HepG2 (cell line): ENCODE results near the gene HACD2.

Source experiments
- KAT2B ChIP-seq: fragments of 150-350 bp; IDR thresholded peaks from 2 replicates; pipeline ENCODE4 v1.6.1; 2014; ENCODE audit warnings: low read depth, low read length, borderline replicate concordance
- MAFK ChIP-seq, 2 experiments: IDR thresholded peaks in 1 of 2; conservative IDR thresholded peaks in 1 of 2; 2 replicates each; pipeline ENCODE4 v1.6.1; 2011; ENCODE audit warnings: improper control_type of control experiment in 2 of 2, low read length in 2 of 2
- POLR2A ChIP-seq, 2 experiments: IDR thresholded peaks; 2 replicates each; pipeline ENCODE4 v1.6.1; 2011; ENCODE audit warnings: low read depth in 2 of 2, low read length in 2 of 2, mild to moderate bottlenecking in 1 of 2, moderate library complexity in 1 of 2; ENCODE audit not compliant: insufficient read depth in 1 of 2
- POLR2AphosphoS5 ChIP-seq: IDR thresholded peaks from 2 replicates; pipeline ENCODE4 v1.6.1; 2012; ENCODE audit warnings: low read depth, low read length
- SMARCC2 ChIP-seq: fragments of 450-650 bp; IDR thresholded peaks from 2 replicates; pipeline ENCODE4 v1.6.1; 2017; ENCODE audit warnings: antibody characterized with exemption, mild to moderate bottlenecking
- TAF1 ChIP-seq: sonication (generic); formaldehyde crosslinking; IDR thresholded peaks from 2 replicates; pipeline ENCODE4 v1.4.0; 2020; ENCODE audit warnings: missing genetic modification reagents
- ZNF180 ChIP-seq: sonication (generic); formaldehyde crosslinking; IDR thresholded peaks from 2 replicates; pipeline ENCODE4 v1.4.0; 2020; ENCODE audit warnings: low read depth, missing genetic modification reagents, borderline replicate concordance
- TF ChIP-seq, protein P1 (sequence below): sonication (generic); formaldehyde crosslinking; IDR thresholded peaks from 2 replicates; pipeline ENCODE4 v1.8.0; 2022; ENCODE audit warnings: mild to moderate bottlenecking, missing genetic modification reagents
- TF ChIP-seq, protein P2 (sequence below): sonication (generic); formaldehyde crosslinking; IDR thresholded peaks from 2 replicates; pipeline ENCODE4 v1.8.1; 2023; ENCODE audit warnings: missing genetic modification reagents, inconsistent platforms, borderline replicate concordance
- TF ChIP-seq, protein P3 (sequence below): sonication (generic); formaldehyde crosslinking; IDR thresholded peaks from 2 replicates; pipeline ENCODE4 v1.4.0; 2020; ENCODE audit warnings: missing genetic modification reagents, borderline replicate concordance
- TF ChIP-seq, protein P4 (sequence below): sonication (generic); formaldehyde crosslinking; conservative IDR thresholded peaks from 2 replicates; pipeline ENCODE4 v1.4.0; 2020; ENCODE audit warnings: missing genetic modification reagents

DNA sequence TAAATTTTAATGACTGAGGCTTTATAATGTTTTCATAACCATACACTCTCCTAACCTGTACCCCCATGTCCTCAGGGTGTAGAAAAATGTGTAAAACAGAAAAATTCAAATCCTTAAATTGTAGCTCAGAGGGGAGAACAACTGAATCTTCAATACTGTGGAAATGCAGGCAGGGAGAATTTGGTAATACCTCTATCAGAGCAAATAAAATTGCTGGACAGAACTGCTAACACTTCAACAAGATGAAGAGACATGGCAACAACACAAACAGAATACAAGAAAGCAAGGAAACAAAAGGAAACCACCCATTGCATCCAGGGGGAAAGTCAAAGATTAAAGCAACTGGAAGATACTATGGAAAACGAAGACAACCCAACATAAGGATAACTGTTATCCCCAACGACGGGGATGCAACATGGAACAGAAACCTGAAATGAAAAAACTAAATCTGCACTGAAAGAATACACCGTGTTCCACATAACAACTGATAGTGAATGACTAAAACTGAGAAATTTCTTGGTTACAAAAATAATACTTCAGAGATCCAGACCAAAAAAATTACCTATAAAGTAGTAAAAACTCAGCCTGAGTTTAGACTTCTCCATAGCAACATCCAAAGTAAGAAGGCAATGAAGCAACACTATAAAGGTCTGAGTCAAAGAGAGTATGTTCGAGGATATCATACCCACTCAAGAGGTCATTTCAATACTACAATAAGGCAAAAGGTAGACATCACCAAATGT lies 48.5 kb downstream of the HACD2 start:
- TF ChIP-seq POLR2AphosphoS5 (no peak), MAFK (conservative IDR thresholded peaks at IDR 0.05 in 1 of 2, IDR thresholded peaks at IDR 0.05 in 1 of 2; ENCODE audit: low read length in 2 of 2) (no peak), ZNF180 (CRISPR knock-in tag) (no peak), TAF1 (CRISPR knock-in tag) (no peak), POLR2A (IDR thresholded peaks at IDR 0.05; ENCODE audit: insufficient read depth in 1 of 2, low read depth in 2 of 2, low read length in 2 of 2) (no peak), SMARCC2 (no peak), KAT2B (no peak)
- TF ChIP-seq, protein P1, sequence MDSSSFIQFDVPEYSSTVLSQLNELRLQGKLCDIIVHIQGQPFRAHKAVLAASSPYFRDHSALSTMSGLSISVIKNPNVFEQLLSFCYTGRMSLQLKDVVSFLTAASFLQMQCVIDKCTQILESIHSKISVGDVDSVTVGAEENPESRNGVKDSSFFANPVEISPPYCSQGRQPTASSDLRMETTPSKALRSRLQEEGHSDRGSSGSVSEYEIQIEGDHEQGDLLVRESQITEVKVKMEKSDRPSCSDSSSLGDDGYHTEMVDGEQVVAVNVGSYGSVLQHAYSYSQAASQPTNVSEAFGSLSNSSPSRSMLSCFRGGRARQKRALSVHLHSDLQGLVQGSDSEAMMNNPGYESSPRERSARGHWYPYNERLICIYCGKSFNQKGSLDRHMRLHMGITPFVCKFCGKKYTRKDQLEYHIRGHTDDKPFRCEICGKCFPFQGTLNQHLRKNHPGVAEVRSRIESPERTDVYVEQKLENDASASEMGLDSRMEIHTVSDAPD (CRISPR knock-in tag) = no peak
- TF ChIP-seq, protein P2, sequence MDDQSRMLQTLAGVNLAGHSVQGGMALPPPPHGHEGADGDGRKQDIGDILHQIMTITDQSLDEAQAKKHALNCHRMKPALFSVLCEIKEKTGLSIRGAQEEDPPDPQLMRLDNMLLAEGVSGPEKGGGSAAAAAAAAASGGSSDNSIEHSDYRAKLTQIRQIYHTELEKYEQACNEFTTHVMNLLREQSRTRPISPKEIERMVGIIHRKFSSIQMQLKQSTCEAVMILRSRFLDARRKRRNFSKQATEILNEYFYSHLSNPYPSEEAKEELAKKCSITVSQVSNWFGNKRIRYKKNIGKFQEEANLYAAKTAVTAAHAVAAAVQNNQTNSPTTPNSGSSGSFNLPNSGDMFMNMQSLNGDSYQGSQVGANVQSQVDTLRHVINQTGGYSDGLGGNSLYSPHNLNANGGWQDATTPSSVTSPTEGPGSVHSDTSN (CRISPR knock-in tag) = no peak
- TF ChIP-seq, protein P3, sequence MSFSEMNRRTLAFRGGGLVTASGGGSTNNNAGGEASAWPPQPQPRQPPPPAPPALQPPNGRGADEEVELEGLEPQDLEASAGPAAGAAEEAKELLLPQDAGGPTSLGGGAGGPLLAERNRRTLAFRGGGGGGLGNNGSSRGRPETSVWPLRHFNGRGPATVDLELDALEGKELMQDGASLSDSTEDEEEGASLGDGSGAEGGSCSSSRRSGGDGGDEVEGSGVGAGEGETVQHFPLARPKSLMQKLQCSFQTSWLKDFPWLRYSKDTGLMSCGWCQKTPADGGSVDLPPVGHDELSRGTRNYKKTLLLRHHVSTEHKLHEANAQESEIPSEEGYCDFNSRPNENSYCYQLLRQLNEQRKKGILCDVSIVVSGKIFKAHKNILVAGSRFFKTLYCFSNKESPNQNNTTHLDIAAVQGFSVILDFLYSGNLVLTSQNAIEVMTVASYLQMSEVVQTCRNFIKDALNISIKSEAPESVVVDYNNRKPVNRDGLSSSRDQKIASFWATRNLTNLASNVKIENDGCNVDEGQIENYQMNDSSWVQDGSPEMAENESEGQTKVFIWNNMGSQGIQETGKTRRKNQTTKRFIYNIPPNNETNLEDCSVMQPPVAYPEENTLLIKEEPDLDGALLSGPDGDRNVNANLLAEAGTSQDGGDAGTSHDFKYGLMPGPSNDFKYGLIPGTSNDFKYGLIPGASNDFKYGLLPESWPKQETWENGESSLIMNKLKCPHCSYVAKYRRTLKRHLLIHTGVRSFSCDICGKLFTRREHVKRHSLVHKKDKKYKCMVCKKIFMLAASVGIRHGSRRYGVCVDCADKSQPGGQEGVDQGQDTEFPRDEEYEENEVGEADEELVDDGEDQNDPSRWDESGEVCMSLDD (CRISPR knock-in tag) = no peak
- TF ChIP-seq, protein P4, sequence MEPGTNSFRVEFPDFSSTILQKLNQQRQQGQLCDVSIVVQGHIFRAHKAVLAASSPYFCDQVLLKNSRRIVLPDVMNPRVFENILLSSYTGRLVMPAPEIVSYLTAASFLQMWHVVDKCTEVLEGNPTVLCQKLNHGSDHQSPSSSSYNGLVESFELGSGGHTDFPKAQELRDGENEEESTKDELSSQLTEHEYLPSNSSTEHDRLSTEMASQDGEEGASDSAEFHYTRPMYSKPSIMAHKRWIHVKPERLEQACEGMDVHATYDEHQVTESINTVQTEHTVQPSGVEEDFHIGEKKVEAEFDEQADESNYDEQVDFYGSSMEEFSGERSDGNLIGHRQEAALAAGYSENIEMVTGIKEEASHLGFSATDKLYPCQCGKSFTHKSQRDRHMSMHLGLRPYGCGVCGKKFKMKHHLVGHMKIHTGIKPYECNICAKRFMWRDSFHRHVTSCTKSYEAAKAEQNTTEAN (CRISPR knock-in tag) = no peak
